Activated T-cell treated with anti-CD3 and anti-CD28 coated beads, Interleukin-2, amount 50 U/mL, for 48 hours (primary cell): ENCODE measurements around the gene SLC25A21.
"Not testable (repeated sequence)": the region's sequence is repeated elsewhere in the genome, so short reads cannot be mapped to it uniquely, and the experiment has no call there.

Experiments
- DNase-seq, 2 experiments: peaks; one replicate each; pipeline ENCODE4 v3.0.0-alpha.2; 2020

SLC25A21 gene

DNA sequence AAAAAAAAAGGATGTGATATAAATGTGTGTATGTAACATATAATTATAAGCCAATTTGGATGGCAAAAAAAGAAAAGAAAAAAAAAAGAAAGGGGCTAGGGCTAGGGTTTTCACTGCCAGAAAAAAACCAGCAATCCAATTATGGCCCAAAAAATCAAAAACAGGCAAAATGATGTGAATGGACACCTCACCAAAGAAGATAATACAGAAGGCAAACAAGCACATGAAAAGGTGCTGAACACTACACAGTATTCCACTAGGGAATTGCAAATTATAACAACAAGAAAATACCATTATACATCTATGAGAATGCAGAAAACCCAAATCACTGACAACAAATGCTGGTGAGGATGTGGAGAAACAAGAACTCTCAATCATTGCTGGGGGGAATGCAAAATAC lies 13.3 kb upstream of the SLC25A21 start:
- no peak for DNase-seq

DNA sequence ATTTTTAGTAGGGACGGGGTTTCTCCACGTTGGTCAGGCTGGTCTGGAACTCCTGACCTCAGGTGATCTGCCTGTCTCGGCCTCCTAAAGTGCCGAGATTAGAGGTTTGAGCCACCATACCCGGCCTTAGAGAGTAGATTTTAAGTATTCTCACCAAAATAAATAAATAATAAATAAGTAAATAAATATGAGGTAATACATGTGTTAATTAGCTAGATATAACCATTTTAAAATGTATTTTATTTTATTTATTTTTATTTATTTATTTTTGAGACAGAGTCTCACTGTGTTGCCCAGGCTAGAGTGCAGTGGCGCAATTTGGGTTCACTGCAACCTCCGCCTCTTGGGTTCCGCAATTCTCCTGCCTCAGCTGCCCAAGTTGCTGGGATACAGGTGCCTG lies 12.1 kb upstream of the SLC25A21 start:
- not testable (repeated sequence) for DNase-seq

GRCh38 chr14:37181441-37181840 lies 9.0 kb upstream of the SLC25A21 start:
- no peak for DNase-seq

DNA sequence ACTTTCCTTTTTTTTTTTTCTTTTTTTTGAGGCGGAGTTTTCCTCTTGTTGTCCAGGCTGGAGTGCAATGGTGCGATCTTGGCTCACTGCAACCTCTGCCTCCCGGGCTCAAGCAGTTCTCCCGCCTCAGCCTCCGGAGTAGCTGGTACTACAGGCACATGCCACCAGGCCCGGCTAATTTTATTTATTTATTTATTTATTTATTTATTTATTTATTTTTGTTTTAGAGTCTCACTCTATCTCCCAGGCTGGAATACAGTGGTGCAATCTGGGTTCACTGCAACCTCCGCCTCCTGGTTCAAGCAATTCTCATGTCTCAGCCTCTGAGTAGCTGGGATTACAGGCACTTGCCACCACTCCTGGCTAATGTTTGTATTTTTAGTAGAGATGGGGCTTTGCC lies 8.5 kb upstream of the SLC25A21 start:
- not testable (repeated sequence) for DNase-seq

DNA sequence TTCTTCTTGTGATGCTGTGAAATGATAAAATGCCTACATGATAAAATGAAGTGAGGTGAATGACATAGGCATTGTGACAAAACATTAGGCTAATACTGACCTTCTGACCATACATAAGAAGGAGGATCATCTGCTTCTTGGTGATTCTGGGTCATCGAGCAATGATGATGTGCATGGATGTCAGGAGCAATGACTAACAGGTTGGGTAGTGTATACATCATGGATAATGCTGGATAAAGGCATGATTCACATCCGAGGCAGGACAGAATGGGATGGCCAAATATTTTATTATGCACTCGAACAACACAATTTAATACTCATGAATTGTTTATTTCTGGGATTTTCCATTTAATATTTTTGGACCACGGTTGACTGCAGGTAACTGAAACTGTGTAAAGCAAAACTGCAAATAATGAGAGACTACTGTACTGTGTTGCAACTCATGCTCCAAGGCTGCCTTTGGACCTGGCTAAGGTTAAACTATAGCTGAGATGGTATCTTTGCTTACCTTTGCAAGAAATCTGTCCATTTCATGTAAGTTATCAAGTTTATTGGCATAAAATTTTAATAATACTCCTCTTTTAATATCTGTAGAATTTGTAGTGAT lies 7.6 kb upstream of the SLC25A21 start:
- DNase-seq, result no peak

- no peak for DNase-seq
Observed at GRCh38 chr14:37172936-37173614, 669 bp upstream of the SLC25A21 start.

DNA sequence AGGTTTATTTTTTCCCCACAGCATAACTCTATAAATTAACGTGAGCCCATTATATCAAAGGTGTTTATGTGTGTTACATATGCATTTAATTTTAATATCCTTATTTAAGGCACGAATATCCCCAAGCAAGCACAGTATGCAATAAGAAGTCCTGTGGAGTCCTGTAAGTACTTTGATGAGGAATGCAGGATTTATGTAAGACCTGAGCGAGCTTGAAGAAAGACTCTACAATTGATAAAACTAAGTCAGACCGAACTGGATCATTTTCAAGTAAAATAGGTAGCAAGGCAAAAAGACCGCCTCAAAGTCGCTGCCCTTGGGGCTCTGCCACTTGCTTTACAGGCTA lies 755 bp downstream of the SLC25A21 start:
- no peak for DNase-seq

DNA sequence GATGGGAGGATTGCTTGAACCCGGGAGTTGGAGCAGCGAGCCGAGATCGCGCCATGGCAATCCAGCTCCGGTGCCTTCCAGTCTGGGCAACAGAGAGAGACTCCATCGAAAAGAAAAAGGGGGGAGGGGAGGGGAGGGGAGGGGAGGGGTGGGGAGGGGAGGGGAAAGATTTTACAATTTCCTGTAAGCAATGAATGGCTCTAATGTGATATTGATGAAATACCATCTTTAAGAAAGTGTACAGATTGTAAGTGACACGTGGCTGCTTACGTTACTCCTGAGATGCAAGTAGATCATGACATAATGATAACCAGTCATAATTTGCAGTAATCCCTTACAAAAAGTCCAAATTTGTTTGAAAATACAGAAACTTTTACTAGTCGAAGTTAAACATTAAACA lies 1.4 kb downstream of the SLC25A21 start:
- DNase-seq, result no peak

- DNase-seq, result no peak
Observed at GRCh38 chr14:37170237-37170636, 2.2 kb downstream of the SLC25A21 start.

- no peak for DNase-seq
Observed at GRCh38 chr14:37168721-37169120, 3.7 kb downstream of the SLC25A21 start.

DNA sequence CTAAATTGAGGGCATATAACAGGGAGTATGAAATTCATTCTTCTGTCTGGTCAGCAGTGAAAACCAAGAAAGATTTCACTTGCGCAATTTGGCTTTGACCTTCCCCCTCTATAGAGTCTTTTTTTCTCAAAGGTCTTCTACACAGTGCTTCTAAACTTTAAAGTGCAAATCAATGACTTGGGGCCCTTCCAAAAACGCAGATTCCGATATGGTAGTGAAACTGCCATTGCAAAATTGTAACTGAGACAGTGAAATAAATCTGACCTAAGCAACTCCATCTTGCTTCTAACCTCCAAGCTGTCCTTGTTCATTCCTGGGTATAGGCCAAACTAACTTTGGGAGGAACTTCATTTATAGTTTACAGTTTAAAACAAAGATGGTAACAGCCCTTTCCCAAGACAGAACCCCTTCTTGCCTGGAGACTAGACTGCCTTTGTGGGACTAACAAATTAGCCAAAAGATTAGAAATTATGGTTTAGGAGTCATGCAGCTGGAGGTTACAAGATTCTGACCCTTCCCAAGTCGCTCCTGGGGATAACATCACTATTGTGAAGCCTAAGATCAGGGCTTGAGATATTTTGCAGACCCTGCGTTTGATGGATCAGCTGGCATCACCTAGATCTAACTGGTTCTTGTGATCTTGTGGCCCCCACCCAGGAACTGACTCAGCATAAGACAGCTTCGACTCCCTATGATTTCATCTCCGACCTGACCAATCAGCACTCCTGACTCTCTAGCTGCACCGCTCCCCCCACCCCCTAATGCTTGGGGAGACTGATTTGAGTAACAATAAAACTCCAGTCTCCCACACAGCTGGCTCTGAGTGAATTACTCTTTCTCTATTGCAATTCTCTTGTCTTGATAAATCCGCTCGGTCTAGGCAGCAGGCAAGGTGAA lies 5.0 kb downstream of the SLC25A21 start:
- no peak for DNase-seq

- no peak for DNase-seq
Observed at GRCh38 chr14:37165794-37166193, 6.6 kb downstream of the SLC25A21 start.

DNA sequence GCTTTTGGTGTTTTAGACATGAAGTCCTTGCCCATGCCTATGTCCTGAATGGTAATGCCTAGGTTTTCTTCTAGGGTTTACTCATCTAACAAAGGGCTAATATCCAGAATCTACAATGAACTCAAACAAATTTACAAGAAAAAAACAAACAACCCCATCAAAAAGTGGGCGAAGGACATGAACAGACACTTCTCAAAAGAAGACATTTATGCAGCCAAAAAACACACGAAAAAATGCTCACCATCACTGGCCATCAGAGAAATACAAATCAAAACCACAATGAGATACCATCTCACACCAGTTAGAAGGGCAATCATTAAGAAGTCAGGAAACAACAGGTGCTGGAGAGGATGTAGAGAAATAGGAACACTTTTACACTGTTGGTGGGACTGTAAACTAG lies 10.1 kb downstream of the SLC25A21 start:
- DNase-seq, result not testable (repeated sequence)

DNA sequence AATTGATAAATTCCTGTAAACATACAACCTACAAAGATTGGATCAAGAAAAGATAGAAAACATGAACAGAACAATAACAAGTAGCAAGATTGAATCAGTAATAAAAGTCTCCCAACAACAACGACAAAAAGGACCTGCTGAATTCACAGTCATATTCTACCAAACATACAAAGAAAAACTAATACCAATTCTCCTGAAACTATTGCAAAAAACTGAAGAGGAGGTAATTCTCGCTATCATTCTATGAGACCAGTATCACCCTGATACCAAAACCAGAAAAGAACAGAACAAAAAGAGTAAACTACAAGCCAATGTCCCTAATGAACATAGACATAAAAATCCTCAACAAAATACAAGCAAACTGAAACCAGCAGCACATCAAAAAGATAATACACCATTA lies 14.4 kb downstream of the SLC25A21 start:
- DNase-seq, result no peak

DNA sequence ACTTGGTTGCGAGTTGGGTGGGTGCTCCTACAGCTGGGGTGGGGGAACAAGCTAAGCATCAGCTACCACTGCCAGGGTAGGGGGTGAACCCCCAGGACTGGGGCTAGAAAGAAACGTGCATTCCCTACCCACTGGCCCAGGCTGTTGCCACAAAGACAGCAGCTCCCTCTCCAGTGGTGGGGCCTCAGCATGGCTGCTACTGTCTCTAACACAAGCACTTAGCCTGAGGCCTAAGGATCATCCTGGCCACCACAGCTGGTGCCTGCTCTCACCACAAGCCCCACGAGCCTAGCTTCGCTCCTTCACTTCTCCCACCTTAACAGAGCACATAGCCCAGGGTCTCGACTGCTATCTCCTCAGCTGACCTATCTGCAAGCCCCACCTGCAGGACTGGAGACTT lies 18.9 kb downstream of the SLC25A21 start:
- no peak for DNase-seq

DNA sequence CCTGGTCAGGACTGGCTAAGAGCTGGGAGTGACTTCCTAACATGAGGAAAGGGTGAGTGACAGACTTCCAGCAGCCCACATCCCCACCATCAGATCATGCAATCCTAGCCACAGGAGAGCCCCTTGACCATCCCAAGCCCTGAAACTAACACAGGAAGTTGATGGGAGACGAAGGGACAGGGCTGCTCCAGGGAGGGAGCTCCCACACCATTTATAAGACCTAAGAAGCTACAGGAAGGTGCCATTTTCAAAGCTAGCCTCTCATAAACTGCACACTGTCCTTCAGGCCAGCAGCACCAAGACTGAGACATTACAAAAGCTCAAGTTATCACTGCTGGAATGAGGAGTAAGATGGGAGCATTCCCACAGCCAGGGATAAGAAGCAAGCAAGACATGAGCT lies 19.4 kb downstream of the SLC25A21 start:
- DNase-seq, result no peak

- no peak for DNase-seq
Observed at GRCh38 chr14:37150414-37150813, 22.0 kb downstream of the SLC25A21 start.

GRCh38 chr14:37147310-37147880 lies 25.0 kb downstream of the SLC25A21 start:
- DNase-seq, result no peak

DNA sequence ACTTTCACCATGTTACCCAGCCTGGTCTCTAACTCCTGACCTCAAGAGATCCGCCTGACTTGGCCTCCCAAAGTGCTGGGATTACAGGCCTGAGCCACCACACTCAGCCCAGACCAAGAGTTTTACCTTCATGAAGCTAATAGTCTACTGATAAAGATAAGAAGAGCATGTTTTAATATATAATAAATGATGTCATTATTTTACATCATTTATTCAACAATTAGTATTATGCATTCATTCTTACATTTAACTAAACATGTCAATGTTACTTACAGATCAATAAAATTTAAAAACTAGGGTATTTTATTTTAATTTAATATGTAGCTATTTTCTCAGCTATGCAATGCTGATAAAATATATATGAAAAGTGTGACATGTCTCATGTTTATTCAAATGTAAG lies 26.0 kb downstream of the SLC25A21 start:
- DNase-seq, result not testable (repeated sequence)

- no peak for DNase-seq
Observed at GRCh38 chr14:37145395-37145794, 27.0 kb downstream of the SLC25A21 start.

- DNase-seq, result no peak
Observed at GRCh38 chr14:37144729-37145363, 27.6 kb downstream of the SLC25A21 start.

- DNase-seq, result no peak
Observed at GRCh38 chr14:37143475-37143874, 28.9 kb downstream of the SLC25A21 start.

GRCh38 chr14:37142835-37143401 lies 29.5 kb downstream of the SLC25A21 start:
- no peak for DNase-seq
